Heart left ventricle (tissue), 13 donors: ENCODE measurements around the gene ANHX.

Experiments used
- CTCF ChIP-seq, 12 donors: fragments of 200-600 bp; sonication (generic) in 4 of 12; IDR thresholded peaks; one replicate each; pipeline versions ENCODE4 v1.5.0 to v1.8.0; 2018 to 2022; ENCODE audit warnings: antibody characterized with exemption in 12 of 12, mild to moderate bottlenecking in 5 of 12
- POLR2A ChIP-seq, 2 donors: fragments of 450-650 bp; IDR thresholded peaks; one replicate each; pipeline ENCODE4 v1.6.1; 2017; ENCODE audit warnings: antibody characterized with exemption in 2 of 2, mild to moderate bottlenecking in 2 of 2, moderate library complexity in 2 of 2
- donor health status: ischemic (EF 13 %, LVEDD 7.1; RV severe dilation, severe dysfunction).
- donor health status: DM: no; HTN: yes; CAD: no.
- donor health status: DM: no; HTN: no; CAD: no.
- donor health status: ischemic (EF 25% LVEDD 6.9; RV normal size, moderate dysfunction).
- donor health status: ischemic (EF 25% LVEDD 5.7; RV mildly dilated, moderate dysfunction).
- donor health status: ischemic (EF 35%, LVEDD 5.7; RV mildly dilated, moderate dysfunction).
- donor health status: nonischemic (EF 11% LVEDD 7.7; RV severe dilation, severe dysfunction).
- donor health status: DM: yes; HTN: yes; CAD: no.
- donor health status: PGD.
- donor health status: ischemic (EF 29% LVEDD 5.4; RV normal size, mild dysfunction).
- donor health status: nonischemic (EF 23%, LVEDD 6.1; RV moderate dilation, normal function).

- no peak for TF ChIP-seq CTCF (IDR thresholded peaks at IDR 0.05)
- no peak for TF ChIP-seq POLR2A (IDR thresholded peaks at IDR 0.05)
These were observed at the start of gene ANHX for GRCh38 chr12:133235401-133236112.
